GM18526 (cell line): ENCODE results near the gene COQ3.

Source experiments
- POLR2A ChIP-seq: IDR thresholded peaks from 3 replicates; pipeline ENCODE4 v1.6.1; 2011; ENCODE audit not compliant: insufficient read length; ENCODE audit errors: extremely low read depth

The COQ3 gene

DNA sequence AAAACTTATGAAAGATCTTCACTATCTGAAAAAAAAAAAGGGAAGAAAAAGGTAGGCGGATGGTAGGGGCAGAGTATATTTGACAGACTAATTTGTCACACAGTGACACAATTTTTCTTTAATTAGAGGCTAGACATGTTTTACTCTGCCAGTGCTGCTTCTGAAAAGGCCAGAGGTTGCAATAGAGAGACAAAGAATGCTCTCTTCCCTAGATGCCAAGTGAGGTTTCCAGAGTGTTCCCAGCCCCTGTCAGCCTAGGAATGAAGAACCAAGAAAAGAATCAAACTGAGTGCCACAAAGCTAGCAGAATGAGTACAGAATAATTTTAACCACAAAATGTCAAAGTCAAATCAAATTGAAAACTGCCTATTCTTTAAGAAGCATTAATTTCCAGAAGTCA lies 18.1 kb upstream of the COQ3 start:
- TF ChIP-seq POLR2A: no peak

- no peak for TF ChIP-seq POLR2A
Measured at GRCh38 chr6:99409672-99410071, 15.7 kb upstream of the COQ3 start.

DNA sequence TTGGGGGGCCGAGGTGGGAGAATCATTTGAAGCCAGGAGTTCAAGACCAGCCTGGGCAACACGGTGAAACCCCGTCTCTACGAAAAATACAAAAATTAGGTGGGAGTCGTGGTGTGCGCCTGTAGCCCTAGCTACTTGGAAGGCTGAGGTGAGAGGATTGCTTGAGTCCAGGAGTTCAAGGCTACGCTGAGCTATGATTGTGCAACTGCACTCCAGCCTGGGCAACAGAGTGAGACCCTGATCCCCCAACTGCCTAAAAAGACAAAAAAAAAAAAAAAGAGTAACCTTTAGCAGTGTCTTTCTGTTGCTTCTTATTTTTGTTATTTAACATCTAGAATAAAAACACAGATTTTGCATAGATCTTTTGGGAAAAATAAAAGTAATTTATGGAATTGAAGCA lies 13.1 kb upstream of the COQ3 start:
- TF ChIP-seq POLR2A: no peak

DNA sequence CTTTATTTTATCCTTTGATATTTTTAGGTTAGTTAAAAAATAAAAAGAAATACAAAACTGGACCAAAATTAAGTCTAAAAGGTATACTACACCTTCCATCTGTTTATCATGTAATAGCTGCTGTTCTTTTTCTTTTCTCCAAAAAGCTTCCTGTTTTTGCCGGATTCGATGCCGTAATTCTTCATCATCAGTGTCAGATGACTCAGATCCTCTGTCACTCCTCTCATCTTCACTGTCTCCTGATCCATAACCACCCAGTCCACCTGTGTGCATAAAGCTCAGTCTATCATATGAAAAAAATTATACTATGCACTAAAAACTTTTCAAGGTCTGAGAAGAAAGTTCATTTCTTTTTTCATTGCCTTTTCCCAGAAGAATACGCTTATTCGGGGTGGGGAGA lies 8.5 kb upstream of the COQ3 start:
- TF ChIP-seq POLR2A: no peak

- no peak for TF ChIP-seq POLR2A
Measured at GRCh38 chr6:99397287-99397686, 3.3 kb upstream of the COQ3 start.

DNA sequence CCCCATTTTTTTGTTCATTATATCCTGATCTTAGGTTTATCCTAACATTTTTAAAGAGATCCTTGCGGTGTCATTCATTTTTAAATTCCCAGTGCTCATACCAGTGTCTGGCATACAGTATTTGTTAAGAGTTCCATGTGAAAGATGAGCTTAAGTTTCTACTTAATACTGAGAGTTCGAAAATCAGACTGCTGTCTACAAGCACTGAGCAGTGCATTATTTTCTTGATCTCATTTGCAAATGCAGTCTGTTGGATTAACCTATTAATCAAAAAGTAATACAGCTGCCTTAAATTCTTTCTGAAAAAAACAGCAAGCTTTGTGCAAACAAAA lies 663 bp downstream of the COQ3 start:
- TF ChIP-seq POLR2A: no peak

DNA sequence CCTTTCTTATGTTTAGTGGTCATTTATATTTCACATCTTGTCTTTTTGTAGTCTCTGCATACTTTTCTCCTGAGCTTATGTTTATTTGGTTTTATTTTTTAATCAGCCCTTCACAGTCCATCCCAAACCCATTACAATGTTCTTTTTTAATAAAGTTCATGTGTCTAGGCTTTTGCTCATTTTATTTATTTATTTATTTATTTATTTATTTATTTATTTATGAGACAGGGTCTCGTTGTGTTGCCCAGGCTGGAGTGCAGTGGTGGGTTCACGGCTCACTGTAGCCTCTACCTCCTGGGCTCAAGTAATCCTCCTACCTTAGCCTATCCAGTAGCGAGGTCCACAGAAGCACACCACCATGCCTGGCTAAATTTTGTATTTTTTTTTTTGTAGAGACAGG lies 3.1 kb downstream of the COQ3 start:
- no peak for TF ChIP-seq POLR2A

DNA sequence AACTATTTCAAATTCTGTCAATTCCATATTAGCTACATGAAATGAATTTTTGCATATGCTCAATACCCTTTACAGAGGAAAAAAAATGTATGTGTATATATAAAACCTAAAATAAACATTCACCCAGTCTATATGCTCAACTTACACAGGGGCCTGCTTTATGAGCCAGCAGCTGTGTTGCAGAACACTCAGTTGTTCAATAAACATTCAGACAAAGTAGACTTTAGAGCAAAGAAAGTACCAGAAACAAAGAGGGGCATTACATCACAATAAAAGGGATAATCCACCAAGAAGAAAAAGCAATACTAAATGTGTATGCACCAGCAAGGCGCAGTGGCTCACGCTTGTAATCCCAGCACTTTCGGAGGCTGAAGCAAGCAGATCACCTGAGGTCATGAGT lies 9.5 kb downstream of the COQ3 start:
- TF ChIP-seq POLR2A: no peak

- TF ChIP-seq POLR2A: no peak
Measured at GRCh38 chr6:99378636-99379035, 15.4 kb downstream of the COQ3 start.

GRCh38 chr6:99369533-99369932 lies 24.5 kb downstream of the COQ3 start:
- no peak for TF ChIP-seq POLR2A

DNA sequence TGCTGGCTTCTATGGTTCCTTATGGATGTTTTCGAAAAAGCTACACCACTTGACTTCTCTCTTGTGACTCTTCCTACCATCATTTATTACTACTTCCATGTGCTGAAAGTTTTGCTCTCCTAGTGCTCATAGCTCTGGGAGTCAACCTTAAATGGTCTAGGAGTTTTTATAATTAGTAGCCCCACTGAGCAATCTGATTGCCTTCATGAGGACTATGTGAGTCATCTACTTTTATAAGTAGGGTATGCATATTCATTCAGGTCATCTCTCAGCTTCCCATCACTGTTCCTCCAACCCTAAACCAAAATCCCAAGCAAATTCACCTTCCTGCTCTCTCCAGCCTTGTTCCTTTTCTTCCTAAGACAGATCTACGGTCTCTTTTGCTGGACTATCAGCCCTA lies 27.1 kb downstream of the COQ3 start:
- TF ChIP-seq POLR2A: no peak

- no peak for TF ChIP-seq POLR2A
Measured at GRCh38 chr6:99364026-99364425, 30.0 kb downstream of the COQ3 start.

DNA sequence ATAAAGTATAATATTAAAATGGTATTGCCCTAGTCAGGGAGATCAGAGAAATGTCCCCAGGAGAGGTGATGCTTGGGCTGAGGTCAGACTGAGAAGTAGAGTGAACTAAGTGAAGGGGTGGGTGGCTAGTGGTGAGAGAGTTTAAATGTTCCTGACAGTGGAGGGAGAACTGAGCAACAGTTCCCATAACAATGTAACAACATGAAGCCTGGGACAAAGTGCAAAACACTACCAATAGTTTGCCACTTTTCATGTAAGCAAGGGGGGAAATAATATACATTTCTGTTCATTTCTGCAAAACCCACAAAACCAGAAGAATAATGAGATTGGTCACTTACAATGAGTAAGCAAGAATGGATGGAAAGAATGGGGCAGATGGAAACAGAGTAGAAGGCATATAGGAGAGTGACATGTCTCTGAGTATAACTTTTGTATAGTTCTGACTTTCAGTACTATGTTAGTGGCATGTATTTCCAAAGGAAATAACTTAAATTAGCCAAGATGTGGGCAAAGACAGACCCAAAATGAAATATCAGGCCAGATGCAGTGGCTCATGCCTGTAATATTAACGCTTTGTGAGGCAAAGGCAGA lies 31.2 kb downstream of the COQ3 start:
- no peak for TF ChIP-seq POLR2A

GRCh38 chr6:99359800-99360199 lies 34.2 kb downstream of the COQ3 start:
- no peak for TF ChIP-seq POLR2A

DNA sequence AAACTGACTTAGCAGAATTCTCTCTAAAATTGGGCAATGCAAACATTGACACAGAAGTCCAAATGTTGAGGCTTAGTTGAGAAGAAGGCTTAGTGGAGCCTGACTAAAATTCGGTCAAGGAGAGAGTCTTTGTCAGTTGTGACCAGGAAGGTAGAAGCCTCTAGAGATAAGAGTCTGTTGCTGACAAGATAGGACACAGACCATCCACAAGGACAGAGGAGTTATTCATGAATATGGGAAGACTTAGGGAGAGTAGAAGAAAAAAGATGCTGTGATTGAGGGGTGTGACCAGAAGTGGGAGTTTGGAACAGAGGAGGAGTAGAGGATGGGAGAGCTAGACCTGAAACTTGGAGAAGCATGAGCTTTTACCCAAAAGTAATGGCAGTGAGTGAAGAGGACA lies 37.4 kb downstream of the COQ3 start:
- TF ChIP-seq POLR2A: no peak

DNA sequence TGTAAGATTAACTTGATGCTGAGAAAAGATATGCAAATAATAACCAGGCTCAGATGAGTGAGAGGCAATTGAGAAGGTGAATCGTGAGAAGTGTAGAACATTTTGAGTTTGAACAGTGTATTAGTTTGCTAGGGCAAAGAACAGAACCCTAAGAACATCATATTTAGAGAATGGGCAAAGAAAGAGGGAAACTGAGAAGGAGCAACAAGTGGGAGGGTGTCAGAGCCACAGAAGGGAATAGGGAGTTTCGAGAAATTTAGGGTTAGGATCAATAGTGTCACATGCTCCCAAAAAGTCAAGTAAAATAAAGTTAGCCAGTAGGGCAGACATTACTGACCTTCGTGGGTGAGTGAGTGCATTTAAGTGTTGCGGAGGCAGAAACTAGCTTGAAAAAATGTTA lies 39.0 kb downstream of the COQ3 start:
- TF ChIP-seq POLR2A: no peak

DNA sequence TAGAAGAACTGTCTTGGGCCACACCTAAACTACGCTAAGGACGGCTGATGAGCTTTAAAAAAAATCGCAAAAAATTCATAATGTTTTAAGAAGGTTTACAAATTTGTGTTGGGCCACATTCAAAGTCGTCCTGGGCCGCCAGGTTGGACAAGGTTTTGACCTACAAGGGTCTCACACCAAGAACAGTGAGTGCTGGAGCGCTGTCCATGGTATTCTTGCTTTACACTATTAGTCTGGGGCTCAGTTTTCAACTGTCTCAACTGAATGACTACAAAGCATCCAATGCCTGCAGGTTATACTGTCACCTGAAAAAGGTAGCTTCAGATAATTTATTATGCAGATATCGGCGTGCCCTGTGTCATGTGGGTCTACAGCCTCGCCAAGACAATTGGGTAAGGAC lies 40.9 kb downstream of the COQ3 start:
- no peak for TF ChIP-seq POLR2A

DNA sequence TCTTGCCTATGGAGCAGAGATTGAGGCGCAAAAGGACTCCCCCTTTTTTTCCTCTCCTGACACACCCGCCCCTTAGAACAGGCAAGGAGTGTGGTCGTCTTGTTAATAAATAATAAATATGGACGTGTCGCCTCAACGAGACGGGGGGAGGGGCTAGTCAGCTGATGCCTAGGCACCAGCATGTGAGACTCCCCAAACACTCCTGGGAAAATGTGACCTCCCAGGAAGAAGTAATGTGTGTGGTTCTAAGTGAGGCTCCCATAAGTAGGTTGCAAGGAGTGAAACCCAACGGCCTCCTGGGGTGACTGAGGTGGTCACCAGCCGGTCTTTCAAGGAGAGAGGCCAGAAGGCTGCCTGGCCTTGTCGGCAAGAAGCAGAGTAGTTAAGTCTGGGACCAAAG lies 43.4 kb downstream of the COQ3 start:
- TF ChIP-seq POLR2A: no peak
